Kidney tubule cell (primary cell): ENCODE data around the gene SCO2.
A peak's percentile ranks its signal among the peaks of the same experiment; 100 is the strongest.

Source experiments
- DNase-seq: peaks from one replicate; pipeline ENCODE4 v3.0.0-alpha.2; 2018; ENCODE audit warnings: low spot score

SCO2 gene

DNA sequence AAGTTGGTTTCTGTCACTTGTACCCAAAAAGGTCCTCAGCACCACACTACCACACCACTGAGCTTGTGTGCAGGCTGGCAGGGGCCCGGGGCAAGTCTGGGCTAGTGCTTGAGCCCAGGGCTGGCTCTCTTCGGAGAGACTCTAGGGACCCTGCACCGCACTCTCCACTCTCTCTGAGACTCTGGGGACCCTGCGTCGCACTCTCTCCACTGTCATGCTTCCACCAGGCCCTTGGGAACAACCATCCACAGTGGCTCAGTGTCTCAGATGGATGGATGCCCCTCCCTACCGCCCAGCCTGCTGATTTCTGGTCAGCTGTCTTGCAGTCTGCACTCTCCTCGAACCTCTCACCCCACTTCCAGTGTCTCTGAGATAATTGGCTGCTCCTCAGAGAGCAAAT lies 48.5 kb downstream of the SCO2 start:
- no peak for DNase-seq

- no peak for DNase-seq
Measured at GRCh38 chr22:50475652-50476002, 49.8 kb downstream of the SCO2 start.

DNA sequence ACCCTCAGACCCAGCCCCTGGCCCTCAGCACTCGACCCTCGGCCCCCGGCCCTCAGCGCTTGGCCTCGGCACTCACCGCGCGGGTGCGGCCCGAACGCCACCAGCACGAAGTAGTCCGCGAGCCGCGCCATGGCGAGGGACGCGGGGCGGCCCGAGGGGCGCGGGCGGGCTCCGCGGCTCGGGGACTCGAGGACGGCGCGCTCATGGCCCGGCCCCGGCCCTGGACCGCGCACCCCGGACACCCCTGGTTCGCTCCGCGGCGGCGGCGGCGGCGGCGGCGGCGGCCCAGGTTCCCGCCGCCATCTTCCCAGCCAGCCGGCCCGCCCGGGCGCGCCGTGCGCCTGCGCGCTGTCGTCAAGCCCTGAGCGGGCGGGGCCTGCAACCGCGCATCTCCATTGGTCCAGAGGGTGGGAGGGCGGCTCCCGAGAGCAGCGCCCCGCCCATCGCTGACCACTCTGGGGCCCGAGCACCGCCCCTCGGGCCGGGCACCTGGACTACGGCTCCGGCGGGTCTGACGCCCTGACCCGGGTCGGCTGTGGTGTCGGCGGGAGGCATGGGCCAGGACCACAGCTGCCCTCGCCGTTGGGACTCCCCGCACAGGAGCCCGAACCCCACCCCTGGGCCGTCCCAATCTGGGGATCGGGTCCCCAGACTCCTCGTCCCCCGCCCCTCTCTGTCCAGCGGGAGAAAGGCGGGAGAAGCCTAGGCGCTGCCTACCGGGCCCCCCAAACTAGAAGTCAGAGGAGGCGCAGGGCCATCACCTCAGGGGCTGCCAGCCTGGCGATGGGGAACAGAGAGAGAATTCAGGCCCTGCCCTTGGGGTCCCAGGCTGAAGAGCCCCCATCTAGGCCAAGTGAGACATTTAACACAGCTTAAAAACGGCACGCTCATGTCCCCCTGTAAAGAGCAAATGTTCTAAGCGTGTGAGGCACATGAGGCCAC lies 50.4 kb downstream of the SCO2 start, which contains the start of gene SBF1:
Gene SBF1 (minus strand): TSS at position 326 of the 942 bp plus-strand sequence. CDS start 195 bp downstream, at position 131.
- peak; percentile 91 for DNase-seq

DNA sequence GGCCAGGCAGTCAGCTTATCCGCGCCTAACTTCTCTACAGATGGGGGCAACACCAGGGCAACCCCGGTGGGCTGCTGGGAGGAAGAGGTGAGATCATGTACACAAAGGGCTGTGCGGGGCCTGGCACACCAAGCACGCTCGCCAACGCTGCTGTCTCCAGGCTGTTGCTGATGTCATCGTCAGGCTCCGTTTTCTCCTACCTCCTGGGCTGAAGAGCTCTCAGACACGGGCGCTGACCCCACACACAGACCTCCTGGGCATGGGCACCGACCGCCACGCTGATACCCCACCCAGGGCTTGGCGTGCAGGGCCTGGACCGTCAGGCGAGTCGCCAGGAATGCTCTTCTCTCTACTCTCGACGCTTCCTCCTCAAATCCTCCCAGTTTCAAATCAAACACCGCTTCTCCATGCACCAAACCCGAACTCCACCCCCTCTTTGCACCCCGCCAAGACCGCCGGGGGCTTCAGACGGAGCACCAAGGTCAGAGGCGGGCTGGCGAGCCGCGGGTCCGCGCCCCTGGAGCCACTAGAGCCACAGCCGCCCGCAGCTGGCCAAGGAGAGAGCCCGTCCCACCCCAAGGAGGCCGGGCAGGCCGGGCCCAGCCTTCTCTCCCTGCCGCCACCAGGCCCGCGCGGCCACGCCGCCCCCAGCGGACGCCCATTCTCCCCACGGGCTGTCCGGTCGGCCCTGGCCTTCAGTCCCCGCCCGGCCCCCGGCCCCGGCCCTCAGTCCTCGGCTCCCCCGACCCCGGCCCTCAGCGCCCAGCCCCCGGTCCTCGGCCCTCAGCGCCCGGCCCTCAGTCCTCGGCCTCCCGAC lies 51.3 kb downstream of the SCO2 start:
- peak; percentile 58 for DNase-seq
